Kidney glomerular epithelial cell (primary cell): Measurements from ENCODE around the gene LATS2.
"Not testable (repeated sequence)": the region's sequence is repeated elsewhere in the genome, so short reads cannot be mapped to it uniquely, and the experiment has no call there.

Experiments
- DNase-seq: peaks from one replicate; lab custom pipeline; 2025; lab: John Stamatoyannopoulos, UW

The LATS2 gene

GRCh38 chr13:20967340-20967739 lies 94.0 kb downstream of the LATS2 start:
- DNase-seq = no peak

- DNase-seq = peak; percentile 86
Observed at GRCh38 chr13:20964904-20965303, 96.5 kb downstream of the LATS2 start.

- not testable (repeated sequence) for DNase-seq
Observed at GRCh38 chr13:20961663-20962062, 99.7 kb downstream of the LATS2 start.

DNA sequence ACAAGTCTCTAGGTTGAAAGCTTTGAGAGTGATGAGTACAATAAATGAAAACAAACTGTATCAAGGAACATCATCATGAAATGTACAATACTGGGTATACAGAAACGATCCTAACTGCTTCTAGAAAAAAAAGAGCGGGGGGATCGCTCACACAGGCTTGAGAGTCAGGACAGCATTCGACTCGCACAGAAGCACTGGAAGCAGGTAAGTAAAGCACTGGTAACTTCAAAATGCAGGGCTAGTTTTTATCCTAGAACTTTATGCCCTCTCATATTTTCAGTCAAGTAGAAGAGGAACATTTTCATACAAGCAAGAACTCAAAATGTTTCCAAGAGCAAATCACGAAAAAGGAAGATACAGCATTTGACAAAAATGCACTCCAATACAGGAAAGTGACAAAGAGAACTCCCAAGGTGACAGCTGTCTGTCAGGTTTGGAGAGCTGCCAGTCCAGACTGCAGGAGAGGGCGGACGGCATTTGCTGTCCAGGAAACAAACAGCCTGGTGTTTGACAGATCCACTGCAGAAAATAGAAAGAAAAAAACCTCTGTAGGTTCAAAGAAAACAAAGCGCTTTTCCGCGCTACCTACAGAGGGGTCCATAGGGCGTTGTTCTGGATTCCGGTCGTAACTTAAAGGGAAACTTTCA lies 100.6 kb downstream of the LATS2 start:
- no peak for DNase-seq

- not testable (repeated sequence) for DNase-seq
Observed at GRCh38 chr13:20957049-20957620, 104.3 kb downstream of the LATS2 start.

DNA sequence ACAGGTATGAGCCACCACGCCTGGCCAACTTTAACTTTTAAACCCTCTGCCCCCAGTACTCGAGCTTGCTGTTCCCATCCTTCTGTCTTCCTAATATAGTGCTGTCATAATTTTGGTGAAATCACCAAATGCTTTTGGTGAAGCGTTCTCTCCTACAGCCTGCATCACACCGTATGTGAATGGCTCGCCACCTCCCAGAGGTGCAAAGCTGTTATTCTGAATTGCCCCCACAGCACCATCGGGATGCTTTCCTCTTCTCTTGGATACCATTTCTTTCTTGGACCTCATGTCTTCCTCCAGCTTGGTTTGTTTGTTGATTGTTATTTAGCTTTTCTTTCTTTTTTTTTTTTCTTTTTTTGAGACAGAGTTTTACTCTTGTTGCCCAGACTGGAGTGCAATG lies 105.9 kb downstream of the LATS2 start:
- DNase-seq = no peak

- DNase-seq = no peak
Observed at GRCh38 chr13:20953245-20953931, 108.0 kb downstream of the LATS2 start.

- DNase-seq = no peak
Observed at GRCh38 chr13:20952838-20953237, 108.5 kb downstream of the LATS2 start.

GRCh38 chr13:20948001-20948400 lies 113.4 kb downstream of the LATS2 start:
- not testable (repeated sequence) for DNase-seq

DNA sequence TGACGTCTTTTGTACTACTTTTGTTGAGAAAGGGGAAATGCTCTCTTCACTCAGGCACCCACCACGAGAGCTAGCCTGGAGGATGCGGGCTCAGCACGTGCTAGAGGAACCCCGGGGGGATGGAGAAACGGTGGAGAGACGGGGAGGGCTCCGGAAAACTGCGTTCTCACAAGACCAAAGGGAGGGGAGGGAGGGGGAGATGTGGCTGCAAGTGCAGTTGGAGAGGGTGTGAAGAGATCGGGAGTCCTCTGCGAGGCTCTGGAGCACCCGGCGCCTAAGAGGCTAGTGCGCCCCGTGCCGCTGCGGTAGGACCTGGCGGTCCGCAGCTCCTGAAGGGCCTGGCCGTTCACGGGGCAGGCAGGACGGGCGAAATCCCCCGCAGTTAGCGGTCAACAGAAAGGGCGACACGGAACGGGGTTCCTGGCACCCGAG lies 115.4 kb downstream of the LATS2 start:
- no peak for DNase-seq

DNA sequence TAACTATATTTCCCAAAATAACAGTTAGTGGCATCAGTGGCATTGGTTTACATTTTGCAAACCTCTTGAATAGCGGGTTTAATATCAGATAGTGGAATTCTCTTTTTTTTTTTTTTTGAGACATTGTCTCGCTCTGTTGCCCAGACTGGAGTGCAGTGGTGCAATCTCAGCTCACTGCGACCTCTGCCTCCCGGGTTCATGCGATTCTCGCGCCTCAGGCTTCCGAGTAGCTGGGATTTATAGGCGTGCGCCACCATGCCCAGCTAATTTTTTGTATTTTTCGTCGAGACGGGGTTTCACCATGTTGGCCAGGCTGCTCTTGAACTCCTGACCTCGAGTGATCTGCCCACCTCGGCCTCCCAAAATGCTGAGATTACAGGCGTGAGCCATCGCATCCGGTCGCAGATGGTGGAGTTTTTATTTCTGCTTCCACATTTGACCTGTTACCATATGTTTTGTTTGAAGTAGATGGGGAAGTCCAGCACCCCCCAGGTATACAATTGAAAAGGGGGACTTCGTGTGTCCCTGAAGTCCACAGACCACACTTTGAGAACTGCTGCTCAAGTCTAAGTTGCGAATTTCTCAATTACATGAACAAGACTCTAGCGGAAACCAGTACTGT lies 118.3 kb downstream of the LATS2 start:
- DNase-seq = no peak

DNA sequence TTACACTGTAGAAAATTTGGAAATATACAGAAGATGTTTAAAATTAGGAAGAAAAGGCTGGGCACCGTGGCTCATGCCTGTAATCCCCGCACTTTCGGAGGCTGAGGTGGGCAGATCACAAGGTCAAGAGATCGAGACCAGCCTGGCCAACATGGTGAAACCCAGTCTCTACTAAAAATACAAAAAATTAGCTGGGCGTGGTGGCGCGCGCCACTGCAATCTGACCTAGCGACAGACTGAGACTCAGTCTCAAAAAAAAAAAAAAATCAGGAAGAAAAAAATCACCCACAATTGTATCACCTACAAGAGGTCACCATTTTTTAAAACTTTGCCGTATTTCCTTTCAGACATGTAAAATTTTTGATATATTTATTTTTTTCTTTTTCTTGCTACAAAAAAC lies 120.9 kb downstream of the LATS2 start:
- not testable (repeated sequence) for DNase-seq

DNA sequence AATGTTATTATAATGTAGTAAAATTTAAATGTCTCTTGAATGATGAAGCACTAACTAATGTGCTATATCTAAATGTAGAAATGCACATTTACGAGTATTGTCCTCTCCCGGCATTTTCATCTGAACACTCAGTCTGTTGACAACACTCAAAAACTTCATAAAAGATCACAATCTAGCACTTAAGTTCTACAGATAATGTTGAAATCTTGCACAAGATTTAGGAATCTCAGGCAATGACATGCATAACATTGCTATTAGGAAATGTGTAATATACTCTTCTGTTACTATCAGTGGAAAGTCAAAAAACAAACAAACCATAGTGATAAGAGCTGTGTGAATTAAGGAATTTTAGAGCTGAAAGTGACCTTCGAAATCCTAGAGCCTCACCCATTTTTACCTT lies 121.3 kb downstream of the LATS2 start:
- no peak for DNase-seq

DNA sequence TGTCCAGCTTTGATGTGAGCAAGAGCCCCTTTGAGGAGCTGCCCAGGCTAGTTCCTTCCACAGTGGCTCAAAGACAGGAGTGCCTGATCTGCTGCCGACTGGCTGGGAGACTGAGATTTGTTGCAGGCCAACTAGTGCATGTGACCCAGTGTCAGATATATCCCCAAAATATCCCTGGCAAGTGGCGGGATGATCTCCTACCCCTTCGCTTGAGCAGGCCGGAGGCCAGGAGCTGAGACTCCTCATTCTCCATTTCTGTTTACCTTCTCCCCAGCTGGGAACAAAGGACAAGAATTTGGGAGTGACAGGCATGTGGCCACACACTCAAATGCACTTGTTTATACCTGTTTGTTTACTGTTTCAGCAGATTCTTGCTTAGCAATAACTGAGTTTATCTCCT lies 121.7 kb downstream of the LATS2 start:
- no peak for DNase-seq

- no peak for DNase-seq
Observed at GRCh38 chr13:20938302-20938701, 123.1 kb downstream of the LATS2 start.

- no peak for DNase-seq
Observed at GRCh38 chr13:20927596-20928257, 133.7 kb downstream of the LATS2 start.

- DNase-seq = not testable (repeated sequence)
Observed at GRCh38 chr13:20925395-20925790, 136.0 kb downstream of the LATS2 start.

DNA sequence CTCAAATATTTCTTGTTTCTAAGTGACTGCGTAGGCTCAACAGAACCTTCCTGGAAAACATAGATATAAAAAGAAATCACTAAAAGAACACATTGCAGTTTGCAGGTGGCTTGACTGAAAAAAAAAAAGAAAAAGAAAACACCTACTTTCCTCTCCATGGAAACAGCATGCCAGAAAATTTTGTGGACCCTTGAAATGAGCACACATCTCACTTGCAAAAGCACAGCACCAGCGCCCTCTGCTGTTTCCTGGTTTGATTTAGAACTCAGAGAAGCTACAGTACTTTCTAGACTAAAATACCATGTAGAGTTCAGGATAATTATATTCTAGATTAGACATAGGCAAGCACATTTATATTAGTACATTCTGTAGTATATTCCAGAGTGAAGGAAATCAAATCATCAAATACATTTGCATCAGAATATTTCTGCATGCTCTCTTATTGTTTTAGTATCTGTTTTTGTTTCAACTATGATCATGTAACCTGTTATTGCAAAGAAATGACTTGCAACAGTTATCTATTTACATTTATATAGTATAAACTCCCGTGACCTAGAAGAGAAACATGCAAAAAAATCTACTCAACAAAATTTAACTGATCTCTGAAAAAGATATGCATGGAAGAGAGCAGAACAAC lies 136.5 kb downstream of the LATS2 start:
- DNase-seq = peak; percentile 55

DNA sequence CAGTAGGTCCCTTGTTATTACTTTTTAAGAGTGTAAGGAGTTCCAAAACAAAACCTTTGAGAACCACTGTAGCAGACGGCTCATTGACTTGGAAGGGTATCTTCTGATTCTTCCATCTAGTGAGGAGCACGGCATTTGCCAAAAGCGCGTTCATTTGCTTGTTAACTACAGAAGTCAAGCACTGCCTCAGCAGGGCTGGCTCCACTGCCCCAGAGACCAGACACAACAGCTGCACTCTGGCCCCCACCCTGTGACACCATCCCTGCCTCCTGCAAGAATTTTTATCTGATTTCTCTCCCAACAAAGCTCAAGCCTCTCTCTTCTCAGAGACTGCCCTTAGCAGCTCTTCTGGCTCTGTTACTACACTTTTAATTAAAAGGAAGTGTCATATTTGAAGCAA lies 138.1 kb downstream of the LATS2 start:
- DNase-seq = no peak
